ENCODE data around the gene HIRIP3.

Gene HIRIP3

GRCh38 chr16:29983420-29984136 lies 11.8 kb downstream of the HIRIP3 start:
- peak; percentile 58 for DNase-seq (ENCODE audit: low read depth)

DNA sequence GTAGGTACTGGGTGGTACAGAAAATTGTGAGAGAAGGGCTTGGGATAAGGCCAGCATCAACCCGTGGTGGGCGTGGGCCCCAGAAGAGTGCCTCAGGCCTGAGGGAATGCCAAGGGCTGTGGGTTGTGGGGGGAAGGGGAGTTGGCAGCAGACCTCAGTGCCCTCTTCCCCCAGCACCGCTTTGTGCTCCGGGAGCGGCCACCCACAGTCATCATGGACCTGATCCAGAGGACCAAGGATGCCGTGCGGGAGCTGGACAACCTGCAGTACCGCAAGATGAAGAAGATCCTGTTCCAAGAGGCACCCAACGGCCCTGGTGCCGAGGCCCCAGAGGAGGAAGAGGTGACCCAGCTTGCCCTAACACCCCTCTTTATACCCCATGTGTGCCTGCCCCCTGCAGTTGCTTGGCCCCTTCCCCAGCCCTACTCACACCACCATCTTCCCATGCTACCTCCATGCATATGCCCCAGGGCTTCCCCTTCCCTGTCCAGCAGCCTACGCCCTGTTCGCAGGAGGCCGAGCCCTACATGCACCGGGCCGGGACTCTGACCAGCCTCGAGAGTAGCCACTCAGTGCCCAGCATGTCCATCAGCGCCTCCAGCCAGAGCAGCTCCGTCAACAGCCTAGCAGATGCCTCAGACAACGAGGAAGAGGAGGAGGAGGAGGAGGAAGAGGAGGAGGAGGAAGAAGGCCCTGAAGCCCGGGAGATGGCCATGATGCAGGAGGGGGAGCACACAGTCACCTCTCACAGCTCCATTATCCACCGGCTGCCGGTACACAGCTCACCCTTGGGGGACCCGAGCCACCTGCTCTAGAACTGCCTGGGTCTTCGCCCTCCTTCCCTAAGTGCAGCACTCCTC lies 12.6 kb downstream of the HIRIP3 start:
- no peak for DNase-seq (ENCODE audit: low read depth)

DNA sequence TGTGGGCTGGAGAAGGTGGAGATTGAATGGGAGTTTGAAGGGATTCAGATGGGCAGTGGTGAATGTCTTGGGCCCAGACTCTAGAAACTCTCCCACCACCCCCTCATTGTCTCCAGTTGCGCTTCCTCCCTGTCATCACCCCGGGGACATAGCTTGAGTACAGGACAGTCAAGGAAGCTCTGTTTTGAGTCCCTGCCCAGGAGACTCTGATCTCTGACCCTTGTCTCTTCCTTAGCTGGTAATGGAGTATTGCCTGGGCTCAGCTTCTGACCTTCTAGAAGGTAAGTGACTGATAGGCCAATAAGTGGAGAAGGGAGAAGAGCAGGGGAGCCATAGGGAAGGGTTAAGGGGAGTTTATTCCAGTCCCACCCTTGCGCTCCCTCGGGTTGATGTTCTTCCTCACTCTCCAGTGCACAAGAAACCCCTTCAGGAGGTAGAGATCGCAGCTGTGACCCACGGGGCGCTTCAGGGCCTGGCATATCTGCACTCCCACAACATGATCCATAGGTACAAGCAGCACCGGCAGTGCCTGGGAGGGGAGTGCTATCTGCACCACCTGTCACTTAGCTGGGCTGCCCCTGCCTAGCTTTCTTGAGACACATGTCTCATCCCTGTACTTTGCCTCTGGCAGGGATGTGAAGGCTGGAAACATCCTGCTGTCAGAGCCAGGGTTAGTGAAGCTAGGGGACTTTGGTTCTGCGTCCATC lies 16.7 kb downstream of the HIRIP3 start:
- DNase-seq (ENCODE audit: low read depth) = no peak

DNA sequence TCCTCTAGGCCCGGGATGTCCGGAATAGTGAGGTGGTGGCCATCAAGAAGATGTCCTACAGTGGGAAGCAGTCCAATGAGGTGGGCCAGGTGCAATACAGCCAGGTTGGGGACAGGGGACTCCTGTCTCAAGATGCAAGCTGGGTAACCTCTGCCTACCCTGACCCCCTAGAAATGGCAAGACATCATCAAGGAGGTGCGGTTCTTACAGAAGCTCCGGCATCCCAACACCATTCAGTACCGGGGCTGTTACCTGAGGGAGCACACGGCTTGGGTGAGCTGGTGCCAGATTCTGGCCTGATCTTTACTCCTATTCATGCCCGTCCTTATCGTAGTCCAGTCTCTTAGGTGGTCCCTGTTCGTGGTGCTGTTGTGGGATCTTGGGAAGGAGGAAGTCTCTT lies 17.3 kb downstream of the HIRIP3 start:
- DNase-seq (ENCODE audit: low read depth) = no peak

DNA sequence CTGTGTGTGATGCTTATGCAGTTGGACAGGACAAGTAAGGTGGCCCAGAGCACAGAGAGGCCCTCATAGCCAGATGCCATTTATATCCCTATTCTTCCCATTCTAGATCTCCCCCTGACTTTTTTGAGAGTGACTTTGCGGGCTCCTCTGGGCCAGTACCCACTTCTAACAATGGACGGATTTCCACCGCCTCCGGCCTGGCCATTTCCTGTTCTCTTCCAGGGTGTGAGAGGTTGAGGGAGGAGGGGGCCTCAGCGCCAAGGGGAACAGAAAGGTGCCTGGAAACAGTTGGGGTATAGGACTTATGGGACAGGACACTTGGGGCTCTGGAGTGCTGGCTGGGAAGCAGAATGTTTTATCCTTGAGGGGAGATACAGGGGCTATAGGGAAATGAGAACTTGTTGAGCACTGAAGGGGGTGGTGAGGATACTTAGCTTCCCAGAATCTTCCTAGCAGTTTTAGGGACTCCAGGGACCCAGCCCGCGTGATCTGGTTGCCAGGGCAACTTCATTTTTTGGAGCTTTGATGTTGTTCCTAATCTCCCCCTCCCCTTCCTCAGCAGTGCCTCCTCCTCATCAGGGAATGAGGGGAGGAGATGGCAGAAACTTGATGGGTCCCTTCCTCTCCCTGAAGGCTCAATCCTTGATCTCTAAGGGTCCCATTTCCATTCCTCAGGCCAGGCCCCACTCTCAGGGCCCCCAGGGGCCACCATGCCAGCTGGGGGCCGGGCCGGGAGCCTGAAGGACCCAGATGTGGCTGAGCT lies 18.2 kb downstream of the HIRIP3 start:
- no peak for DNase-seq (ENCODE audit: low read depth)

GRCh38 chr16:29975811-29976511 lies 19.5 kb downstream of the HIRIP3 start:
- no peak for DNase-seq (ENCODE audit: low read depth)

DNA sequence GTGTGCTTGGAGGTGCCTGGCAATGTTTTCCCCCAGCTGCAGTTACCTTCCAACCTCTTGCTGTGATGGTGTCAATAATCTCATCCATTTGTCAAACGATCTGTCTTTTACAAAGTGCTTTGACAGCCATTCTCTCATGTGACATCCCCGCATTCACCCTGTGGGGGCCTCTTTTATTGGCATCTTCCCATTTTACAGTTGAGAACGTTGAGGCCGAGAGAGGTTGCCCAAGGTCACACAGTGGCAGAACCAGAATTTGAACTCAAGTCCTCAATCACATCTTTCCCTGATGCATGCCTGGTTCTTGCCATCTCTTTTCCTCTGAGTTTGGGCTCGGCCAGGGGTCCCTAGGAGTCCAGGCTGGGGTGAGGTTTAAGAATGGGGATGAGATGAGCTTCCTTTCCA lies 20.3 kb downstream of the HIRIP3 start:
- DNase-seq (ENCODE audit: low read depth) = no peak

DNA sequence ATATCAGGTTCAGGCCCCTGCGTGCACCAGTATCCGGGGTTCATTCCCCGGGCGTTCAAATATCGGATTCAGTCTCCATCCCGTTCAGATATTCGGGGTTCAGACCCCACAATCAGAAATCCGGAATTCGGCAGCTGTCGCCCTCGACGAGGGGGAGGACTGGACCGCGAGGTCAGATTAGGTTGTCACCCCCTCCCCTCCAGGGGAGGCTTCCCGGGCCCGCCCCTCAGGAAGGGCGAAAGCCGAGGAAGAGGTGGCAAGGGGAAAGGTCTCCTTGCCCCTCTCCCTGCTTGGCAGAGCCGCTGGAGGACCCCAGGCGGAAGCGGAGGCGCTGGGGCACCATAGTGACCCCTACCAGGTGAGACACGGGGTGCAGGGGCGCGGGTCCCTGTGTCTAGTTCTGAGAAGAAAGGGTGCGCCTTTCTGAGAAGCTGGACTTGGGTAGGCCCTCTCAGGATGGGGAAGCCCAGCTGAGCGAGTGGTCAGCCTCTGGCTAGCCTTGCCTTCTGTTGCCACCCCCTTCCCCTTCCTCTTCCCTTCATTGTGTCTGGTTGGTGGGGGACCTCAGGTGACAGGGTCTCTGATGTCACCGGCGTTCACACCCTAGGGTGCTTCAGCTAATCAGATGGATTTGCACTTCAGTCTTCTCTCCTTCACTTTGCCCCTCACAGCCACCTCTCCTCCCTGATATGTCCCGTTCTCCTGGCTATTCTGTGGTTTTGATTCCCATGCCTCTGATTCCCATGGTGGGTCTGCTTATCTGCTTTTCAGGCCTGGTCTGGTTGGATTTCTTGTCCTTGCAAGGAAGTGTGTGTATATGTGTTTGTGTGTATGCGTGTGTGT lies 20.9 kb downstream of the HIRIP3 start:
- DNase-seq (ENCODE audit: low read depth) = no peak

DNA sequence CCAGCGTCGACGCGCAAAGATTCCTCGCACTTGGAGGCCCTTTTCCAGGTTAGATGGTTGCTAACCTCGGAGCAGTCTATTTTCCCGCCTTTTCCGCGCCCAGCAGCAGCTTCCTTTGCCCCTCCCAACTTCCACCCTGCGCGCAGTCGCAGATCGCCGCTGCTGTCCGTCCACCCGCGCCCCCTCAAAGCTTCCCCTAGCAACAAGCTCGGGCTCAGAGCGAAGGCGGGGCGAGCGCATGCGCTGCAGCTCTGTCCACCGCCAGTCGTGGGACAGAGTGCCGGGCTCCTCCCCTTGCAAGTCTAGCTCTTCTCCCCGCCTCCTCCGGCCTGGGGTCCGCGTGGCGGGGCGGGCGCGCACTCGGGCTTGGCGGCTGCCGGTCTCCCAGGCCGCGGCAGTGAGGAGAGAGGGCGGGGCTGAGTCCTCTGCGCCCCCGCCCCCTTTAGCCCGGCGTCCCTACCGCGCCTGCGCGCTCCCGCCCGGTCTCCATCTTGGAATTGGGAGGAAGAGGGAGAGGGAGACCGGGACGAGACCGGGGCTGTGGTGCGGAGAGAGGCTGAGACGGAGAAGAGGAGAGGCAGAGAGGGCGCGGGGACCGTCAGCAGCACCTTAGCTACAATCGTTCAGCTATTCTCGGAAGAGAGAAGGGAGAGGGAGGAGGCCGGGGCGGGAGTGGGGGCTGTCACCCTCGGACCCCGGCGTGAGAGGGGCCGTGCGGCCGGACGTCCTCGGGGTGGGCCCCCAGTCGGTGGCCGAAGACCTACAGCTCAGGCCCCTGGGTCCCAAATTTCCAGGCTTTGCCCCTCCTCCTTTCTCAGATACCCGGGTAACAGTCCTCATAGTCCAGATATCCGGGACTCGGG lies 21.8 kb downstream of the HIRIP3 start, which contains the start of gene TAOK2:
TSS of gene TAOK2 (plus strand) at position 485 of the 863 bp plus-strand sequence. CDS start 3,905 bp downstream, outside the sequence.
- DNase-seq (ENCODE audit: low read depth) = peak; percentile 97

GRCh38 chr16:29972992-29973383 lies 22.4 kb downstream of the HIRIP3 start:
- no peak for DNase-seq (ENCODE audit: low read depth)

- no peak for DNase-seq (ENCODE audit: low read depth)
Measured at GRCh38 chr16:29972500-29972899, 22.9 kb downstream of the HIRIP3 start.

- DNase-seq (ENCODE audit: low read depth) = no peak
Measured at GRCh38 chr16:29971304-29971703, 24.1 kb downstream of the HIRIP3 start.

GRCh38 chr16:29968205-29968604 lies 27.2 kb downstream of the HIRIP3 start:
- no peak for DNase-seq (ENCODE audit: low read depth)

- no peak for DNase-seq (ENCODE audit: low read depth)
Measured at GRCh38 chr16:29963021-29963743, 32.2 kb downstream of the HIRIP3 start.

DNA sequence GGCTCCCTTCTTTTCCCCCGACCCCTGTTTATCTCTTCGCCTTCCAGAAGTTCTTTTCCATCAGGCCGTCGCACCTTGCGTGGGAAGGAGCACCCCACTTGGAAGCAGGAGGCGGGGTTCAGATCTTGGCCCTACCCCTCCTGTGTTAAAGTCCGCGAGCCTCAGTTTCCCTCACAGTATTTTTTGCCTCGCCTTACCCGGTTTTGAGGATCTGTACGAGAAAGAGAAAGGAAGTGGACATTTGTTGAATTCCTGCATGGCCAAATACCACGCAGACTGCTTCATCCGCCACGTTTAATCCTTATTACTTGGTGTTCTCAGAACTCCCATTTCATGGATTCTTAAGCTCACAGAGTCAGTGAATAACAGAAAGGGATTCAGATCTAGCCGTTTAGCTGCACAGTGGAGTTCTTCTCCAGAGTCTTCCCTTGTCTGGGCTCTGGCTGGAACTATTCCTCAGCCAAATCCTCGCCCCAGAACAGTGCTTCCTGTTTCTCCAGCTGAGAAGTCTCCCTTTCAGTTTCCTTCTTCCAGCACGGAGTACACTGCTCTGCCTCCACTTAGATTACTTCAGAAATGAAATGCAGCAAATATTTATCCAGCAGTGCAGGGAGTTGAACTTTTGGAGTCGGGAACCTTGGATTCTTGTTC lies 32.9 kb downstream of the HIRIP3 start:
- peak; percentile 15 for DNase-seq (ENCODE audit: low read depth)

DNA sequence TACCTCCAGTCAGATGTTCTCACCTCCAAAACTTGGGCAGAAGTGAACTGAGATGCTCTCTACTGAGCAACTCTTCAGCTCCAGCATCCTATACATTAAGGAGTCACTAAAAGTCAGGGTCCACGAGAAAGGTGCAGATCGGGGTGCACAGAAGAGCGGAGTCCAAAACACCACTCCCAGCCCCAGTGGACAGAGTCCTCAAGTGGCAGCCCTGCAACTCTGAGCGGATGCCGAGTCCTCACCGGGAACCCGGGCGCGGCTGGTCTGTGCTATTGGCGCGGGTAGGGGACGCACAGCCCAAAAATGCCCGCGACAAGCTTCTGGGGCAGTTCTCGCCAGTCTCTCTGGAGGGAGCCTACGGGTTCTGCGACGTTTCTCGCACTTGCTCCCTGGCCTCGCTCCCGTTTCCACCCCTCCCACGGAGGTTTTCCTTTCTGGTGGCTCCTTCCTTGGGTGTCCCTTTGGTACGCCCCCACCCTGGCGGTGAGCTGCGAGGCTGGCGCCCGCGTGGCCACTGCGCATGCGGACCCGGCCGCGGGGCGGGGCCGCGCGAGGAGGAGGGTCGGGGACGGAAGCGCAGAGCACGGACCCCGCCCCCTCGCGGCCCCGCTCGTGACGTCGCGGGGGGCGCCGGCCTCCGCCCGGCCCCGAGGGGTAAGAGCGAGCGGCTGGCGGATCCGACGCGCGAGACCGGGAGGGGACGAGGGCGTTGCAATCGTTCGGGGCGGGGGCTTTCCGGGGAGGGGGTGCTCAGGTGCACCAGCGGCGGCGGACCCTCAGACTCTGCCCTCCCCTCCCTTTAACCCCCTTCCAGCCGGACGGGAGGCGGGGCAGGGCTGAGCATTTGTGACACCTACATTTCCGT lies 33.7 kb downstream of the HIRIP3 start, which contains the start of gene TMEM219:
TSS of gene TMEM219 (plus strand) at position 601 of the 865 bp plus-strand sequence. CDS start 1,065 bp downstream, outside the sequence.
- peak; percentile 75 for DNase-seq (ENCODE audit: low read depth)

DNA sequence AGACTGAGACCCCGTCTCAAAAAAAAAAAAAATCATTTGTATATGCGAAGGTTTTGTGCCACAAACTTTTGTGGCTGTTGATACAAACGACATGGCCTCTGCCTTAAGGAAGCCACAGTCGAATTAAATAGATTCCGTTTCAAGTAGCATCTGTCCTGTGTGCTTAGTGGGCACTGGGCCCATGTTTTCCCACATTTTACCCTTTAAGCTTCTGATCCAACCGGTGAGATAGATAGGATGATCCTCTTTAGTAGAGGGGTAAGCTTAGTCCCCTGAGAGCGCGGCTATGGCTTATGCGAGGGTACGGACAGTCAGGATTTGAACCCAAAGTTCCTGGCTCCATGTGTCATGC lies 34.3 kb downstream of the HIRIP3 start:
- DNase-seq (ENCODE audit: low read depth) = no peak
